Spleen (tissue), 11 donors: Measurements from ENCODE around the gene MRAP2. TPM values are rescaled to one million over a fixed set of nuclear protein-coding genes. Genes with fewer than 3 reads are reported as not detected.

Source experiments
- DNase-seq: peaks from one replicate; pipeline ENCODE4 v3.0.0-alpha.2; 2020
- H3K27ac ChIP-seq, 8 donors: fragments of 200-600 bp; sonication (generic) in 7 of 8; 1 replicate in 4 of 8; 2 replicates in 4 of 8; pipeline versions ENCODE4 v1.5.0 to v1.8.0; 2016 to 2021; ENCODE audit warnings: inconsistent platforms in 4 of 8, mild to moderate bottlenecking in 4 of 8, moderate library complexity in 1 of 8
- H3K27me3 ChIP-seq, 7 donors: fragments of 200-600 bp; sonication (generic) in 6 of 7; replicated peaks in 1 of 7; 1 replicate in 4 of 7; 2 replicates in 3 of 7; pipeline versions ENCODE4 v1.5.0 to v1.8.0; 2016 to 2021; ENCODE audit warnings: inconsistent platforms in 3 of 7, mild to moderate bottlenecking in 1 of 7
- H3K36me3 ChIP-seq, 6 donors: fragments of 200-600 bp; sonication (generic) in 5 of 6; 1 replicate in 4 of 6; 2 replicates in 2 of 6; pipeline versions ENCODE4 v1.5.0 to v1.8.0; 2016 to 2021; ENCODE audit warnings: inconsistent platforms in 2 of 6
- H3K4me1 ChIP-seq, 6 donors: fragments of 200-600 bp; sonication (generic) in 5 of 6; 1 replicate in 3 of 6; 2 replicates in 3 of 6; pipeline versions ENCODE4 v1.5.0 to v1.8.0; 2016 to 2021; ENCODE audit warnings: inconsistent platforms in 3 of 6
- H3K4me3 ChIP-seq, 8 donors: fragments of 200-600 bp; sonication (generic) in 7 of 8; 1 replicate in 4 of 8; 2 replicates in 4 of 8; pipeline versions ENCODE4 v1.5.0 to v1.8.0; 2016 to 2021; ENCODE audit warnings: inconsistent platforms in 4 of 8, mild to moderate bottlenecking in 4 of 8, moderate library complexity in 2 of 8
- H3K9me3 ChIP-seq, 8 donors: fragments of 200-600 bp; sonication (generic) in 7 of 8; 1 replicate in 4 of 8; 2 replicates in 4 of 8; pipeline versions ENCODE4 v1.5.0 to v1.8.0; 2016 to 2021; ENCODE audit warnings: inconsistent platforms in 4 of 8
- CTCF ChIP-seq, 11 experiments: fragments of 200-600 bp in 7 of 11; fragments of 450-650 bp in 4 of 11; sonication (generic) in 4 of 11; IDR thresholded peaks in 8 of 11; conservative IDR thresholded peaks in 3 of 11; 1 replicate in 7 of 11; 2 replicates in 4 of 11; pipeline versions ENCODE4 v1.4.0 to v1.8.0; 2016 to 2021; ENCODE audit warnings: antibody characterized with exemption in 11 of 11, inconsistent platforms in 4 of 11, mild to moderate bottlenecking in 1 of 11
- POLR2A ChIP-seq, 3 donors: fragments of 450-650 bp; IDR thresholded peaks; one replicate each; pipeline ENCODE4 v1.5.1; 2017; ENCODE audit warnings: antibody characterized with exemption in 3 of 3, mild to moderate bottlenecking in 1 of 3
- POLR2AphosphoS5 ChIP-seq, 3 donors: sonication (generic); formaldehyde crosslinking; IDR thresholded peaks; one replicate each; pipeline ENCODE4 v1.5.1; 2017; ENCODE audit warnings: antibody characterized with exemption in 3 of 3
- WGBS, 5 donors: extraction: QIAGEN DNeasy Blood & Tissue Kit in 3 of 5; methylation state at CpG; one replicate each; pipeline versions ENCODE4 v1.1.5 to v1.1.7; 2013 to 2018; 5-methylcytosine and 5-hydroxymethylcytosine counted together
- intact Hi-C: fragments of 100-400 bp; cut with DNase I; formaldehyde crosslinking; loops from one replicate; pipeline ENCODE4 v1.15.0; 2023; ENCODE audit warnings: low total_unique reads
- polyA plus RNA-seq, 3 donors: library from polyadenylated mRNA; stranded (reverse); fragments of 200-250 nt; gene quantifications; one replicate each; pipeline ENCODE4 v1.2.1, GENCODE V29; 2013
- total RNA-seq, 7 donors: library from RNA; depleted of rRNA in 3 of 7; stranded (reverse); fragments of >200 nt in 3 of 7; fragmentation: NEBNext Ultra II Directional in 4 of 7; extraction: Animal tissue kit (Norgen Biotek cat#: 25700) in 4 of 7; gene quantifications; one replicate each; pipeline versions ENCODE4 v1.1.0 to v1.2.1, GENCODE V29; 2016 to 2021
- donor health status: healthy with polysubstance abuse.
- donor health status: DM: no; HTN: no; CAD: no; lungs with moderate emphysema.
- donor health status: DM: no; HTN: no; CAD: no.
- donor health status: Bipolar disorder and iron deficiency.
- donor health status: healthy.
- donor health status: DM: no; HTN: no; CAD: no.
- donor health status: DM: yes; HTN: yes; CAD: no.

MRAP2 gene
- total and polyA plus RNA-seq, 10 donors = 0.97 to 21.8 (median 4.4) TPM

GRCh38 chr6:83998021-83998584 lies 35.5 kb upstream of the MRAP2 start:
- no peak overlapping the region for H3K27ac ChIP-seq
- H3K9me3 ChIP-seq = peaks cover 0 to 17% (median 6%) of the 10 kb centered on the region in 8 donors
- no peak overlapping the region for H3K4me3 ChIP-seq
- intact Hi-C loops = no loop called here
- no peaks in the 10 kb centered on the region for H3K36me3 ChIP-seq
- no peak for DNase-seq
- TF ChIP-seq CTCF (IDR thresholded peaks at IDR 0.05 in 8 of 11, conservative IDR thresholded peaks at IDR 0.05 in 3 of 11) (no peak), POLR2A (IDR thresholded peaks at IDR 0.05) (no peak), POLR2AphosphoS5 (IDR thresholded peaks at IDR 0.05) (no peak)
- H3K4me1 ChIP-seq = no peaks in the 10 kb centered on the region
- H3K27me3 ChIP-seq = no peaks in the 10 kb centered on the region

GRCh38 chr6:84001119-84001518 lies 32.5 kb upstream of the MRAP2 start:
- intact Hi-C loops = no loop called here
- no peak overlapping the region for H3K4me3 ChIP-seq
- no peak for TF ChIP-seq CTCF (IDR thresholded peaks at IDR 0.05 in 8 of 11, conservative IDR thresholded peaks at IDR 0.05 in 3 of 11)
- TF ChIP-seq POLR2A (IDR thresholded peaks at IDR 0.05) = no peak
- TF ChIP-seq POLR2AphosphoS5 (IDR thresholded peaks at IDR 0.05) = no peak
- H3K36me3 ChIP-seq = no peaks in the 10 kb centered on the region
- peaks cover 0 to 7% (median 0%) of the 10 kb centered on the region in 8 donors for H3K9me3 ChIP-seq
- H3K27me3 ChIP-seq = no peaks in the 10 kb centered on the region
- H3K27ac ChIP-seq = no peak overlapping the region
- no peaks in the 10 kb centered on the region for H3K4me1 ChIP-seq
- DNase-seq = no peak
- 86 to 96% (median 88%) methylated on average over 3 of the region's 3 CpGs for WGBS, 5 donors

GRCh38 chr6:84002226-84002625 lies 31.3 kb upstream of the MRAP2 start:
- H3K4me1 ChIP-seq = no peaks in the 10 kb centered on the region
- intact Hi-C loops = no loop called here
- H3K4me3 ChIP-seq = no peak overlapping the region
- no peak for DNase-seq
- no peak for TF ChIP-seq POLR2AphosphoS5 (IDR thresholded peaks at IDR 0.05)
- H3K27ac ChIP-seq = no peak overlapping the region
- H3K27me3 ChIP-seq = no peaks in the 10 kb centered on the region
- peaks cover 0 to 1% (median 0%) of the 10 kb centered on the region in 8 donors for H3K9me3 ChIP-seq
- WGBS, 5 donors = 61 to 77% (median 69%) methylated on average over 2 of the region's 2 CpGs
- no peaks in the 10 kb centered on the region for H3K36me3 ChIP-seq

- Histone ChIP-seq H3K27me3 (no peaks in the 10 kb centered on the region), H3K27ac (no peak overlapping the region), H3K4me3 (no peak overlapping the region), H3K4me1 (no peaks in the 10 kb centered on the region), H3K36me3 (no peaks in the 10 kb centered on the region), H3K9me3 (no peaks in the 10 kb centered on the region)
- intact Hi-C loops = no loop called here
- TF ChIP-seq POLR2A (IDR thresholded peaks at IDR 0.05) = no peak
- no peak for TF ChIP-seq POLR2AphosphoS5 (IDR thresholded peaks at IDR 0.05)
- TF ChIP-seq CTCF (IDR thresholded peaks at IDR 0.05 in 8 of 11, conservative IDR thresholded peaks at IDR 0.05 in 3 of 11) = no peak
- 63 to 72% (median 68%) methylated on average over 1 of the region's 1 CpG for WGBS, 5 donors
- DNase-seq = no peak
These were observed 30.4 kb upstream of the MRAP2 start for GRCh38 chr6:84003131-84003530.

GRCh38 chr6:84003654-84004053 lies 29.9 kb upstream of the MRAP2 start:
- no peaks in the 10 kb centered on the region for H3K27me3 ChIP-seq
- DNase-seq = no peak
- 84 to 89% (median 85%) methylated on average over 4 of the region's 4 CpGs for WGBS, 5 donors
- H3K9me3 ChIP-seq = no peaks in the 10 kb centered on the region
- H3K27ac ChIP-seq = no peak overlapping the region
- H3K4me1 ChIP-seq = no peaks in the 10 kb centered on the region
- H3K4me3 ChIP-seq = no peak overlapping the region
- intact Hi-C loops = no loop called here
- no peak for TF ChIP-seq POLR2A (IDR thresholded peaks at IDR 0.05)
- TF ChIP-seq POLR2AphosphoS5 (IDR thresholded peaks at IDR 0.05) = no peak
- no peak for TF ChIP-seq CTCF (IDR thresholded peaks at IDR 0.05 in 8 of 11, conservative IDR thresholded peaks at IDR 0.05 in 3 of 11)
- no peaks in the 10 kb centered on the region for H3K36me3 ChIP-seq
